ENCODE data around the gene CLIC4. TPM values are rescaled to one million over a fixed set of nuclear protein-coding genes. Genes with fewer than 3 reads are reported as not detected.

Gene CLIC4
- total and polyA plus RNA-seq, 11 donors: 111 to 917 (median 387) TPM

- Histone ChIP-seq H3K27ac (peak overlapping the region in 2 of 12 donors; percentile 17 to 32), H3K36me3 (peaks cover 0 to 4% (median 0%) of the 10 kb centered on the region in 9 donors), H3K9me3 (no peaks in the 10 kb centered on the region), H3K4me3 (no peak overlapping the region), H3K4me1 (peaks cover 0 to 65% (median 53%) of the 10 kb centered on the region in 12 donors), H3K27me3 (no peaks in the 10 kb centered on the region)
- TF ChIP-seq, protein P1, sequence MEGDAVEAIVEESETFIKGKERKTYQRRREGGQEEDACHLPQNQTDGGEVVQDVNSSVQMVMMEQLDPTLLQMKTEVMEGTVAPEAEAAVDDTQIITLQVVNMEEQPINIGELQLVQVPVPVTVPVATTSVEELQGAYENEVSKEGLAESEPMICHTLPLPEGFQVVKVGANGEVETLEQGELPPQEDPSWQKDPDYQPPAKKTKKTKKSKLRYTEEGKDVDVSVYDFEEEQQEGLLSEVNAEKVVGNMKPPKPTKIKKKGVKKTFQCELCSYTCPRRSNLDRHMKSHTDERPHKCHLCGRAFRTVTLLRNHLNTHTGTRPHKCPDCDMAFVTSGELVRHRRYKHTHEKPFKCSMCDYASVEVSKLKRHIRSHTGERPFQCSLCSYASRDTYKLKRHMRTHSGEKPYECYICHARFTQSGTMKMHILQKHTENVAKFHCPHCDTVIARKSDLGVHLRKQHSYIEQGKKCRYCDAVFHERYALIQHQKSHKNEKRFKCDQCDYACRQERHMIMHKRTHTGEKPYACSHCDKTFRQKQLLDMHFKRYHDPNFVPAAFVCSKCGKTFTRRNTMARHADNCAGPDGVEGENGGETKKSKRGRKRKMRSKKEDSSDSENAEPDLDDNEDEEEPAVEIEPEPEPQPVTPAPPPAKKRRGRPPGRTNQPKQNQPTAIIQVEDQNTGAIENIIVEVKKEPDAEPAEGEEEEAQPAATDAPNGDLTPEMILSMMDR (IDR thresholded peaks at IDR 0.05): peak; percentile 80 to 95 (median 86)
- TF ChIP-seq POLR2A (IDR thresholded peaks at IDR 0.05): no peak
- ATAC-seq: peak; percentile 77 to 83 (median 80)
- WGBS, 4 donors: 53 to 61% (median 57%) methylated on average over 3 of the region's 3 CpGs
- no peak for DNase-seq
- intact Hi-C loops (cut with DNase I): loop anchor here in 9 of 10 donors (2.0 to 10.0 kb wide), 4 partner anchors 84 to 286 kb away; partner anchors contain the start of gene CLIC4 (in 2 of the 9)
Observed at GRCh38 chr1:24830680-24831272, 85.5 kb downstream of the CLIC4 start.

DNA sequence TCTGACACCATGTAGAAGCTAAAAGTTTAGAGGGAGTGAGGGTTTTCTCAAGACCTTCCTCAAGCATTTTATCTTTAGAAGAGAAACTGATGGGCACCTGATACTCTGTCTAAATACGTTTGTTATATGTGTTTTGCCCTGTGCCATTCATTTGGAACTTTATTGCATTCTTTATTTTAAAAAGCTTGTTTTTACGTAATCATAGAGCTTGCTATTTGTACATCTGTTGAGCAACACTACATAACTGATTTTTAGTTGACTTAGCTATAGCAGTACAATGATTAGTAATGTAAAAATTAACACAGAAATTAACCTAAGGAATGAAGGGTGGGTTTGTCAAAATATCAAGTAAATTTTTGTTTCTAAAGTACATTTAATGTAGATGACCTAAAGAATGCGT is 96.3 kb downstream of the CLIC4 start:
- DNase-seq (no peak), ATAC-seq (no peak)
- Histone ChIP-seq H3K9me3 (no peaks in the 10 kb centered on the region), H3K36me3 (peaks cover 0 to 78% (median 44%) of the 10 kb centered on the region in 9 donors), H3K27me3 (no peaks in the 10 kb centered on the region), H3K4me3 (no peak overlapping the region), H3K27ac (no peak overlapping the region), H3K4me1 (peaks cover 0 to 5% (median 0%) of the 10 kb centered on the region in 12 donors)
- WGBS, 4 donors: 85 to 92% (median 88%) methylated on average over 3 of the region's 3 CpGs
- TF ChIP-seq, protein P1 (IDR thresholded peaks at IDR 0.05): no peak
- TF ChIP-seq POLR2A (IDR thresholded peaks at IDR 0.05): no peak
- intact Hi-C loops (cut with DNase I): loop anchor here in 3 of 10 donors (10.0 kb wide), 3 partner anchors 193 to 363 kb away; no protein-coding TSS in a partner anchor

- ATAC-seq (no peak), DNase-seq (no peak)
- peaks cover 0 to 53% (median 21%) of the 10 kb centered on the region in 9 donors for H3K36me3 ChIP-seq
- H3K27ac ChIP-seq: no peak overlapping the region
- H3K27me3 ChIP-seq: no peaks in the 10 kb centered on the region
- intact Hi-C loops (cut with DNase I): loop anchor here in 7 of 10 donors (5.0 to 10.0 kb wide), 8 partner anchors 51 to 361 kb away; no protein-coding TSS in a partner anchor
- WGBS, 4 donors: 92 to 97% (median 93%) methylated on average over 4 of the region's 4 CpGs
- TF ChIP-seq POLR2A (IDR thresholded peaks at IDR 0.05): no peak
- TF ChIP-seq, protein P1 (IDR thresholded peaks at IDR 0.05): no peak
- peaks cover 0 to 33% (median 13%) of the 10 kb centered on the region in 12 donors for H3K4me1 ChIP-seq
- no peak overlapping the region for H3K4me3 ChIP-seq
- H3K9me3 ChIP-seq: no peaks in the 10 kb centered on the region
Observed at GRCh38 chr1:24846671-24847070, 101.4 kb downstream of the CLIC4 start.
